Transverse colon (tissue), 4 donors: ENCODE results near the gene TMEM147. TPM values are rescaled to one million over a fixed set of nuclear protein-coding genes. Genes with fewer than 3 reads are reported as not detected.
A peak's percentile ranks its signal among the peaks of the same experiment; 100 is the strongest.

Experiments
- DNase-seq: peaks from one replicate; pipeline ENCODE4 v3.0.0-alpha.2; 2019
- H3K27ac ChIP-seq, 4 donors: fragments of 200-600 bp; sonication (generic); 2 replicates each; pipeline ENCODE4 v1.5.1; 2016 to 2018; ENCODE audit warnings: inconsistent platforms in 4 of 4
- H3K27me3 ChIP-seq: fragments of 200-600 bp; sonication (generic); 2 replicates; pipeline ENCODE4 v1.5.1; 2017; ENCODE audit warnings: inconsistent platforms
- H3K36me3 ChIP-seq, 4 donors: fragments of 200-600 bp; sonication (generic); 2 replicates each; pipeline ENCODE4 v1.5.1; 2017 to 2019; ENCODE audit warnings: inconsistent platforms in 4 of 4
- H3K4me1 ChIP-seq, 4 donors: fragments of 200-600 bp; sonication (generic); 2 replicates each; pipeline ENCODE4 v1.5.1; 2017 to 2020; ENCODE audit warnings: inconsistent platforms in 4 of 4
- H3K4me3 ChIP-seq, 4 donors: fragments of 200-600 bp; sonication (generic); 1 replicate in 1 of 4; 2 replicates in 3 of 4; pipeline versions ENCODE4 v1.5.1 to v1.6.1; 2017 to 2019; ENCODE audit warnings: inconsistent platforms in 4 of 4
- H3K9me3 ChIP-seq, 2 donors: fragments of 200-600 bp; sonication (generic); 2 replicates each; pipeline ENCODE4 v1.5.1; 2017 to 2019; ENCODE audit warnings: inconsistent platforms in 2 of 2
- EP300 ChIP-seq: sonication (generic); formaldehyde crosslinking; IDR thresholded peaks from one replicate; pipeline ENCODE4 v1.6.1; 2017; ENCODE audit warnings: antibody characterized with exemption, low read depth
- POLR2A ChIP-seq: fragments of 450-650 bp; IDR thresholded peaks from one replicate; pipeline ENCODE4 v1.6.1; 2016; ENCODE audit warnings: antibody characterized with exemption, mild to moderate bottlenecking, moderate library complexity
- POLR2AphosphoS5 ChIP-seq, 3 donors: sonication (generic); formaldehyde crosslinking; IDR thresholded peaks; one replicate each; pipeline ENCODE4 v1.6.1; 2016; ENCODE audit warnings: antibody characterized with exemption in 3 of 3
- WGBS, 2 donors: methylation state at CpG; one replicate each; pipeline ENCODE4 v1.1.5; 2018; ENCODE audit warnings: low coverage in 1 of 2; 5-methylcytosine and 5-hydroxymethylcytosine counted together
- in situ Hi-C, 4 donors: fragments of 200-750 bp; cut with MboI; loops; one replicate each; pipeline versions ENCODE4 v1.15.0 to v1.15.1; 2017; ENCODE audit warnings: low sequenced_read_pairs in 3 of 4, low pct_ligation_motif_present in 1 of 4, low pct_unique_long_range_greater_than_20kb in 1 of 4
- intact Hi-C: fragments of 100-400 bp; cut with DNase I; formaldehyde crosslinking; loops from one replicate; pipeline ENCODE4 v1.15.1; 2023; ENCODE audit warnings: low total_unique reads
- total RNA-seq, 4 donors: library from RNA; depleted of rRNA; stranded (reverse); fragments of >200 nt; gene quantifications; one replicate each; pipeline ENCODE4 v1.1.0, GENCODE V29; 2016
- TF ChIP-seq, protein P1 (sequence below), 5 experiments: fragments of 200-600 bp in 3 of 5; fragments of 450-650 bp in 2 of 5; sonication (generic) in 3 of 5; IDR thresholded peaks; 1 replicate in 2 of 5; 2 replicates in 3 of 5; pipeline ENCODE4 v1.5.1; 2016 to 2017; ENCODE audit warnings: antibody characterized with exemption in 5 of 5, inconsistent platforms in 3 of 5, mild to moderate bottlenecking in 2 of 5, moderate library complexity in 1 of 5

Gene TMEM147
- total RNA-seq, 4 donors from 2014 or later, result 29.5 to 77.0 (median 54.0) TPM

DNA sequence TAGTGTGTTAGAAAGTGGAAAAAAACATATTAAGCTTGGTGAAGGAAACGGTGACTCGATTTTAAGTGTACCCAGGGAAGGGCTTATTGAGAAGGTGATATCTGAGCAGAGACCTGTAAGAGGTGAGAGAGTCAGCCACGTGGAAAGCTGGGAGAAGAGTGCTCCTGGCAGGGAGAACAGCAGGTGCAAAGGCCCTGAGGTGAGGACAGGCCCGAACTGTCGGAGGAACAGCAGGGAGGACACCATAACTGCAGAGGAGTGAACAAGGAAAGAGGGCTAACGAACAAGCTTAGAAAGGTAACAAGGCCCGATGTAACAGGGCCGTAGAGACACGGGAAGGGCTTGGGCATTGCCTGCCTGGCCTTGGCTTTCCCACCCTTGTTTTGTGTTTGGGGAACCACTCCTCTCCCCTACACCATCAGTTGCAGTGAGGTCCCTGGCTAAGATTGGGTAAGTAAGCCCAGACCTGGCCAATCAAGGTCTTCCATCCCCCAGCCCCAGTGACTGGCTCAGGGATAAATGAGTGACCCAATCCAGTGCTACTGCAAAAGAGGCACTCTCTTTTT, 10.7 kb downstream of the TMEM147 start:
- no peak for TF ChIP-seq POLR2AphosphoS5 (IDR thresholded peaks at IDR 0.05)
- TF ChIP-seq, protein P1, sequence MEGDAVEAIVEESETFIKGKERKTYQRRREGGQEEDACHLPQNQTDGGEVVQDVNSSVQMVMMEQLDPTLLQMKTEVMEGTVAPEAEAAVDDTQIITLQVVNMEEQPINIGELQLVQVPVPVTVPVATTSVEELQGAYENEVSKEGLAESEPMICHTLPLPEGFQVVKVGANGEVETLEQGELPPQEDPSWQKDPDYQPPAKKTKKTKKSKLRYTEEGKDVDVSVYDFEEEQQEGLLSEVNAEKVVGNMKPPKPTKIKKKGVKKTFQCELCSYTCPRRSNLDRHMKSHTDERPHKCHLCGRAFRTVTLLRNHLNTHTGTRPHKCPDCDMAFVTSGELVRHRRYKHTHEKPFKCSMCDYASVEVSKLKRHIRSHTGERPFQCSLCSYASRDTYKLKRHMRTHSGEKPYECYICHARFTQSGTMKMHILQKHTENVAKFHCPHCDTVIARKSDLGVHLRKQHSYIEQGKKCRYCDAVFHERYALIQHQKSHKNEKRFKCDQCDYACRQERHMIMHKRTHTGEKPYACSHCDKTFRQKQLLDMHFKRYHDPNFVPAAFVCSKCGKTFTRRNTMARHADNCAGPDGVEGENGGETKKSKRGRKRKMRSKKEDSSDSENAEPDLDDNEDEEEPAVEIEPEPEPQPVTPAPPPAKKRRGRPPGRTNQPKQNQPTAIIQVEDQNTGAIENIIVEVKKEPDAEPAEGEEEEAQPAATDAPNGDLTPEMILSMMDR (IDR thresholded peaks at IDR 0.05), result no peak
- no peak for TF ChIP-seq POLR2A
- TF ChIP-seq EP300, result no peak
- 67 to 85% methylated on average over 2 to 9 of the region's 9 CpGs for WGBS, 2 donors
- DNase-seq, result no peak
- in situ Hi-C loops, result no loop called here
- Histone ChIP-seq H3K27ac (no peak overlapping the region), H3K4me1 (peaks cover 0 to 12% (median 9%) of the 10 kb centered on the region in 4 donors), H3K27me3 (peaks cover 38% of the 10 kb centered on the region), H3K36me3 (no peaks in the 10 kb centered on the region), H3K4me3 (no peak overlapping the region), H3K9me3 (no peaks in the 10 kb centered on the region)
- intact Hi-C loops, result no loop called here

DNA sequence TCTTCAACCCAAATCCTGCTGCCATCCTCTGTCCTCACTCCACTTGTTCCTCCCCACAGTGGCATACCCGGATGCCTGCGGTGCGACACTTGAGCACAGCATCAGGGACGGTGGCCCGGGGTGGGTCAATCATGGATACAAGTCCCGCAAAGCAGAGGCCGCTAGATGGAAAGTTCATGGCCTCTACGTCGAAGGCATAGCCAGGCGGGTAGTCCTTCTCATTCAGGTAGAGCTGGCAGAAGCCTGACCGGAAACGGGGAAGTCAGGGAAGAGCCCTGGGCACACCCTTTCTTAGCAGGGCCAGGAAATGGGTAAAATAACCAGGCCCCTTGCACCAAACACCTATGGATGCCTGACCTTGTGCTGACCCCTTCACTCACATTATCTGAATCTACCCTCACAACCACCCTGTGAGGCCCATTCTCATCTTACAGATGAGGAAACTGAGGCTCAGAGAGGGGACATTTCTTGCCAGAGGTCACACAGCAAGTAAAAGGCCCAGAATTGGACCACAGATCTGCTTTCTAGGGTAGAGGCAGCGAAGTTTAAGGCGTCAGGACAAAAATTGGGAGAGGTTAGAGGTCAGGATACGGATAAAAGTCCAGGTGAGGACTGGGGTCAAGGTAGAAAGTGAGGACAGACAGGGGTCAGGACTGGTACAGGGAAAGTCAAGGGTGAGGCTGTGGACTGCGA, 11.6 kb downstream of the TMEM147 start:
- Histone ChIP-seq H3K27ac (no peak overlapping the region), H3K36me3 (no peaks in the 10 kb centered on the region), H3K4me3 (no peak overlapping the region), H3K9me3 (no peaks in the 10 kb centered on the region), H3K4me1 (peaks cover 0 to 12% (median 9%) of the 10 kb centered on the region in 4 donors), H3K27me3 (peaks cover 47% of the 10 kb centered on the region)
- intact Hi-C loops (no loop called here), in situ Hi-C loops (no loop called here)
- 82 to 84% methylated on average over 16 of the region's 16 CpGs for WGBS, 2 donors
- TF ChIP-seq POLR2AphosphoS5 (IDR thresholded peaks at IDR 0.05) (no peak), POLR2A (no peak), EP300 (no peak)
- TF ChIP-seq, protein P1 (IDR thresholded peaks at IDR 0.05), result no peak
- DNase-seq, result no peak

DNA sequence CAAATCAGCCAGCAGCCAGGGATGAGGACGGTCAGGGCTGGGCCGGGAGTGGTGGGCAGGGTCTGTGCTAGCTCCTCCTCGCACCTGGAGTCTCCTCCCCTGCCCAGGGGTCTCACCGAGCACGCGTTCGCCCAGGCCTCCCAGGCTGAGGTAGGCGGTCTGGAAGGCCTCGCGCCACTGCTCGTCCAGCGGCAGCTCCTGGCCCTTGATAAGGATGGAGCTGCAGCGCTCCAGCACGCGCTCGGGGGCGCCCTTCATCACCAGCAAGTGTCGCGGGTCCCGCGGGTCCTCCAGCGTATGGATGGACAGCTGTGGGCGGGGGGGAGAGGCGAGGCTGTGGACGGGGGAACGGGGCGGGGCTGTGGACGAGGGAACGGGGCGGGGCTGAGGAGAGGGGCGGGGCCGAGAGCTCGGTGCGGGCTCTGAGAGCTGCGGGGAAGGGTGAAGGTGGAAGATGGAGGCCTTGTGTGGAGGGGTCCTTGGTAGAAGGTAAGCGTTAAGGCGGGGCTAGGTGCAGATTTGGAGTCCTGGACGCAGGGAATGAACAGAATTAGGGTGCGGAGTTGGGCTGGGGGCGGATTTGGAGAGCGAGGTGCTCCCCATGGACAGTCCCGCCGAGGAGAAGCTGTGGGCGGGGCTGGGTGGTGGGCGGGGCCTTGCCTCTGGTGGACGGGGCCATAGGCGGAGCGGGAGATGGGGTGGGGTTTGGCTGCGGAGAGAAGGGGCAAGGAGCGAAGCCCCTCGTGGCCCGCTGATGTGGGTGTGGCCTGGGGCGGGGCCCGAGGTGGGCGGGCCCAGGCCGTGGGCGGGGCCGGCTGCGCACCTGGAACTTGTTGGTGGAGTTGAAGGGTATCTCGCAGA, 12.3 kb downstream of the TMEM147 start:
- Histone ChIP-seq H3K36me3 (no peaks in the 10 kb centered on the region), H3K4me1 (peaks cover 0 to 12% (median 9%) of the 10 kb centered on the region in 4 donors), H3K4me3 (peak overlapping the region in 1 of 4 donors; percentile 37), H3K27me3 (peaks cover 48% of the 10 kb centered on the region), H3K9me3 (no peaks in the 10 kb centered on the region), H3K27ac (no peak overlapping the region)
- in situ Hi-C loops, result no loop called here
- 10 to 16% methylated on average over 4 to 56 of the region's 60 CpGs for WGBS, 2 donors
- intact Hi-C loops, result no loop called here
- no peak for TF ChIP-seq EP300
- no peak for TF ChIP-seq POLR2AphosphoS5 (IDR thresholded peaks at IDR 0.05)
- peak; percentile 50 for DNase-seq

DNA sequence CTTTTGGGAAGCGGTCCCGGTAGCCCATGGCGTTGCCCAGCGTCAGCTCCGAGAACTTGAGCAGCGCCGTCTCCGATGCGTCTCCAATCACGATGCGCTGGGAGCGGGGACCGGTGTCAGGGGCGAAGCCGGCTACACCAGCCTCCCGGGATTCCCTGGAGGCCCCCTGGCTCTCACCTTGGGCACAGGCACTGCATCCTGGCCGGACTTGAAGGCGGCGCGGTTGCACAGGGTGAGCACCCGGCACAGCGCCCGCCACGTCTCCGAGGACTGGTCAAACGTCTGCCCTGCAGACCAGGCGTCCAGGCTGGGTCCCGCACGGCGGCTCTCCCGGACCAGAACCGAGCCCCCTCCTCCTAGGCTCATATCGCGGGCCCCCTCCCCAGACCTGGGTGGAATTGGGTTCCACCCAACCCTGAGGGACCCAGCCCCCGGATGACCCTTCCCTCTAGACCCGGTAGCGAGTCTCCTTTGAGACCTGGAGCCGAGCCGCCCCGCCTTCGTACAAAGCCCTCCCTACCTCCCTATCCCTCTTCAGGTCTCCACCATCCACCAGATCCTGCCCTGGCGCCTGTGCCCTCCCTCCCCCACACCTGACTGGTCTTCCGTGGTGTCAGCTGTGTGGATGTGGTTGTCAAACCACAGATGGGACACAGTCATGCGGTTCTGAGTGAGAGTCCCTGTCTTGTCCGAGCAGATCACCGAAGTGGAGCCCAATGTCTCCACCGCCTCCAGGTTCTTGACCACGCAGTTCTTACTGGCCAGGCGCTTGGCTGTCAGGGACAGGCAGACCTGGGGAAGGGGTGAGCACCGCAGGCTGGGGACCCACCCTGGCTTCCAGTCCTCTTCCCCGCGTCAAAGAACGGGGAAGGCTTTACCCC, 13.2 kb downstream of the TMEM147 start:
- 57 to 90% methylated on average over 2 to 33 of the region's 53 CpGs for WGBS, 2 donors
- peaks cover 48% of the 10 kb centered on the region for H3K27me3 ChIP-seq
- TF ChIP-seq EP300, result no peak
- TF ChIP-seq POLR2A, result no peak
- TF ChIP-seq, protein P1 (IDR thresholded peaks at IDR 0.05), result no peak
- no peak for TF ChIP-seq POLR2AphosphoS5 (IDR thresholded peaks at IDR 0.05)
- H3K4me3 ChIP-seq, result peak overlapping the region in 1 of 4 donors; percentile 37
- intact Hi-C loops (no loop called here), in situ Hi-C loops (no loop called here)
- H3K36me3 ChIP-seq, result no peaks in the 10 kb centered on the region
- no peaks in the 10 kb centered on the region for H3K9me3 ChIP-seq
- no peak for DNase-seq
- peaks cover 0 to 12% (median 9%) of the 10 kb centered on the region in 4 donors for H3K4me1 ChIP-seq
- H3K27ac ChIP-seq, result no peak overlapping the region
